PC-3 (cell line): ENCODE results near the gene PRXL2B.

ENCODE experiments used
- CTCF ChIP-seq: fragments of 300-600 bp; sonication (generic); conservative IDR thresholded peaks from 2 replicates; pipeline ENCODE4 v1.5.1; 2017; ENCODE audit warnings: antibody characterized with exemption, low read depth, mild to moderate bottlenecking, low read length
- EZH2 ChIP-seq: fragments of 300-600 bp; sonication (generic); IDR thresholded peaks from one replicate; pipeline ENCODE4 v1.6.1; 2017; ENCODE audit warnings: antibody characterized with exemption, mild to moderate bottlenecking, low read length; ENCODE audit not compliant: unreplicated experiment
- EZH2phosphoT487 ChIP-seq: fragments of 300-600 bp; sonication (generic); IDR thresholded peaks from 2 replicates; pipeline ENCODE4 v1.6.1; 2018; ENCODE audit warnings: mild to moderate bottlenecking, antibody characterized with exemption, low read length, borderline replicate concordance

- TF ChIP-seq EZH2phosphoT487 (no peak), CTCF (no peak), EZH2 (no peak)
These were observed 4.2 kb upstream of the PRXL2B start for GRCh38 chr1:2582391-2582790.
